HCT116 (cell line): ENCODE results near the gene HNRNPDL.

Experiments used
- CEBPB ChIP-seq: IDR thresholded peaks from 2 replicates; pipeline ENCODE4 v1.6.1; 2012; ENCODE audit warnings: low read depth
- ELF1 ChIP-seq: IDR thresholded peaks from 2 replicates; pipeline ENCODE4 v1.6.1; 2012; ENCODE audit warnings: low read depth, borderline replicate concordance
- EZH2 ChIP-seq: fragments of 200-600 bp; sonication (generic); IDR thresholded peaks from 2 replicates; pipeline ENCODE4 v1.6.1; 2017; ENCODE audit warnings: antibody characterized with exemption, mixed run types
- EZH2phosphoT487 ChIP-seq: fragments of 200-600 bp; IDR thresholded peaks from 2 replicates; pipeline ENCODE4 v1.6.1; 2018; ENCODE audit warnings: antibody characterized with exemption, borderline replicate concordance
- JUND ChIP-seq: IDR thresholded peaks from 2 replicates; pipeline ENCODE4 v1.6.1; 2012
- POLR2A ChIP-seq: IDR thresholded peaks from 2 replicates; pipeline ENCODE4 v1.7.0; 2011; ENCODE audit warnings: borderline replicate concordance; ENCODE audit not compliant: insufficient read depth, insufficient read length; ENCODE audit errors: extremely low read depth
- POLR2AphosphoS5 ChIP-seq: IDR thresholded peaks from 2 replicates; pipeline ENCODE4 v1.6.1; 2011; ENCODE audit warnings: mild to moderate bottlenecking, low read depth, low read length, moderate library complexity
- RAD21 ChIP-seq: IDR thresholded peaks from 2 replicates; pipeline ENCODE4 v1.6.1; 2012; ENCODE audit warnings: low read depth, mild to moderate bottlenecking
- YY1 ChIP-seq: IDR thresholded peaks from 2 replicates; pipeline ENCODE4 v1.6.1; 2011; ENCODE audit warnings: low read length, low read depth, moderate library complexity, mild to moderate bottlenecking; ENCODE audit not compliant: insufficient replicate concordance; ENCODE audit errors: extremely low read depth
- ZNF274 ChIP-seq: fragments of 200-500 bp; sonication (Bioruptor generic); IDR thresholded peaks from 2 replicates; pipeline ENCODE4 v1.6.1; 2014; ENCODE audit warnings: mild to moderate bottlenecking, low read depth, low read length, inconsistent platforms
- TF ChIP-seq, protein P1 (sequence below): IDR thresholded peaks from 2 replicates; pipeline ENCODE4 v1.6.1; 2012
- TF ChIP-seq, protein P2 (sequence below), 3 experiments: fragments of 200-600 bp in 1 of 3; sonication (generic) in 1 of 3; IDR thresholded peaks in 2 of 3; conservative IDR thresholded peaks in 1 of 3; 2 replicates each; pipeline ENCODE4 v1.5.1; 2012 to 2017; ENCODE audit warnings: low read depth in 2 of 3, low read length in 2 of 3, antibody characterized with exemption in 1 of 3, borderline replicate concordance in 1 of 3, control low read depth in 1 of 3, mild to moderate bottlenecking in 1 of 3, mixed read lengths in 1 of 3, mixed run types in 1 of 3, moderate library complexity in 1 of 3; ENCODE audit not compliant: insufficient read depth in 1 of 3

GRCh38 chr4:82457266-82457665, 27.0 kb upstream of the HNRNPDL start:
- TF ChIP-seq POLR2AphosphoS5 (no peak), RAD21 (no peak), POLR2A (no peak), ZNF274 (no peak), EZH2phosphoT487 (no peak), YY1 (no peak), ELF1 (no peak), EZH2 (no peak), CEBPB (no peak), JUND (no peak)
- TF ChIP-seq, protein P1, sequence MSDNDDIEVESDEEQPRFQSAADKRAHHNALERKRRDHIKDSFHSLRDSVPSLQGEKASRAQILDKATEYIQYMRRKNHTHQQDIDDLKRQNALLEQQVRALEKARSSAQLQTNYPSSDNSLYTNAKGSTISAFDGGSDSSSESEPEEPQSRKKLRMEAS = no peak
- TF ChIP-seq, protein P2, sequence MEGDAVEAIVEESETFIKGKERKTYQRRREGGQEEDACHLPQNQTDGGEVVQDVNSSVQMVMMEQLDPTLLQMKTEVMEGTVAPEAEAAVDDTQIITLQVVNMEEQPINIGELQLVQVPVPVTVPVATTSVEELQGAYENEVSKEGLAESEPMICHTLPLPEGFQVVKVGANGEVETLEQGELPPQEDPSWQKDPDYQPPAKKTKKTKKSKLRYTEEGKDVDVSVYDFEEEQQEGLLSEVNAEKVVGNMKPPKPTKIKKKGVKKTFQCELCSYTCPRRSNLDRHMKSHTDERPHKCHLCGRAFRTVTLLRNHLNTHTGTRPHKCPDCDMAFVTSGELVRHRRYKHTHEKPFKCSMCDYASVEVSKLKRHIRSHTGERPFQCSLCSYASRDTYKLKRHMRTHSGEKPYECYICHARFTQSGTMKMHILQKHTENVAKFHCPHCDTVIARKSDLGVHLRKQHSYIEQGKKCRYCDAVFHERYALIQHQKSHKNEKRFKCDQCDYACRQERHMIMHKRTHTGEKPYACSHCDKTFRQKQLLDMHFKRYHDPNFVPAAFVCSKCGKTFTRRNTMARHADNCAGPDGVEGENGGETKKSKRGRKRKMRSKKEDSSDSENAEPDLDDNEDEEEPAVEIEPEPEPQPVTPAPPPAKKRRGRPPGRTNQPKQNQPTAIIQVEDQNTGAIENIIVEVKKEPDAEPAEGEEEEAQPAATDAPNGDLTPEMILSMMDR (IDR thresholded peaks at IDR 0.05 in 2 of 3, conservative IDR thresholded peaks at IDR 0.05 in 1 of 3; ENCODE audit: borderline replicate concordance in 1 of 3, insufficient read depth in 1 of 3, low read depth in 2 of 3, low read length in 2 of 3) = no peak
